ENCODE measurements around the gene SELENON. TPM values are rescaled to one million over a fixed set of nuclear protein-coding genes. Genes with fewer than 3 reads are reported as not detected.
A peak's percentile ranks its signal among the peaks of the same experiment; 100 is the strongest.
"Not testable (repeated sequence)": the region's sequence is repeated elsewhere in the genome, so short reads cannot be mapped to it uniquely, and the experiment has no call there.

Gene SELENON
- total RNA-seq, 3 donors from 2014 or later, result 16.6 to 39.0 (median 22.1) TPM

GRCh38 chr1:25832336-25833037, 32.5 kb downstream of the SELENON start:
- intact Hi-C loops (cut with DNase I; ENCODE audit: low total_unique reads), result loop anchor here (5.0 kb wide), 1 partner anchor 585 kb away; the partner anchor contains the start of gene RSRP1
- Histone ChIP-seq H3K9me3 (no peaks in the 10 kb centered on the region), H3K4me1 (no peaks in the 10 kb centered on the region), H3K4me3 (no peak overlapping the region), H3K27ac (no peak overlapping the region), H3K27me3 (no peaks in the 10 kb centered on the region), H3K36me3 (peaks cover 8% of the 10 kb centered on the region)
- no peak for DNase-seq (ENCODE audit: low spot score in 2 of 2)
- TF ChIP-seq POLR2A (IDR thresholded peaks at IDR 0.05), result no peak
- TF ChIP-seq, protein P1, sequence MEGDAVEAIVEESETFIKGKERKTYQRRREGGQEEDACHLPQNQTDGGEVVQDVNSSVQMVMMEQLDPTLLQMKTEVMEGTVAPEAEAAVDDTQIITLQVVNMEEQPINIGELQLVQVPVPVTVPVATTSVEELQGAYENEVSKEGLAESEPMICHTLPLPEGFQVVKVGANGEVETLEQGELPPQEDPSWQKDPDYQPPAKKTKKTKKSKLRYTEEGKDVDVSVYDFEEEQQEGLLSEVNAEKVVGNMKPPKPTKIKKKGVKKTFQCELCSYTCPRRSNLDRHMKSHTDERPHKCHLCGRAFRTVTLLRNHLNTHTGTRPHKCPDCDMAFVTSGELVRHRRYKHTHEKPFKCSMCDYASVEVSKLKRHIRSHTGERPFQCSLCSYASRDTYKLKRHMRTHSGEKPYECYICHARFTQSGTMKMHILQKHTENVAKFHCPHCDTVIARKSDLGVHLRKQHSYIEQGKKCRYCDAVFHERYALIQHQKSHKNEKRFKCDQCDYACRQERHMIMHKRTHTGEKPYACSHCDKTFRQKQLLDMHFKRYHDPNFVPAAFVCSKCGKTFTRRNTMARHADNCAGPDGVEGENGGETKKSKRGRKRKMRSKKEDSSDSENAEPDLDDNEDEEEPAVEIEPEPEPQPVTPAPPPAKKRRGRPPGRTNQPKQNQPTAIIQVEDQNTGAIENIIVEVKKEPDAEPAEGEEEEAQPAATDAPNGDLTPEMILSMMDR (IDR thresholded peaks at IDR 0.05), result no peak
- TF ChIP-seq POLR2AphosphoS5 (IDR thresholded peaks at IDR 0.05), result no peak

- DNase-seq (ENCODE audit: low spot score in 2 of 2), result no peak
- TF ChIP-seq POLR2AphosphoS5 (IDR thresholded peaks at IDR 0.05), result no peak
- H3K27ac ChIP-seq, result no peak overlapping the region
- H3K4me1 ChIP-seq, result no peaks in the 10 kb centered on the region
- no peaks in the 10 kb centered on the region for H3K9me3 ChIP-seq
- intact Hi-C loops (cut with DNase I; ENCODE audit: low total_unique reads), result loop anchor here (5.0 kb wide), 1 partner anchor 586 kb away; the partner anchor contains the start of gene RSRP1
- peaks cover 8% of the 10 kb centered on the region for H3K36me3 ChIP-seq
- H3K27me3 ChIP-seq, result no peaks in the 10 kb centered on the region
- H3K4me3 ChIP-seq, result no peak overlapping the region
These were observed 33.2 kb downstream of the SELENON start for GRCh38 chr1:25833158-25833557.

DNA sequence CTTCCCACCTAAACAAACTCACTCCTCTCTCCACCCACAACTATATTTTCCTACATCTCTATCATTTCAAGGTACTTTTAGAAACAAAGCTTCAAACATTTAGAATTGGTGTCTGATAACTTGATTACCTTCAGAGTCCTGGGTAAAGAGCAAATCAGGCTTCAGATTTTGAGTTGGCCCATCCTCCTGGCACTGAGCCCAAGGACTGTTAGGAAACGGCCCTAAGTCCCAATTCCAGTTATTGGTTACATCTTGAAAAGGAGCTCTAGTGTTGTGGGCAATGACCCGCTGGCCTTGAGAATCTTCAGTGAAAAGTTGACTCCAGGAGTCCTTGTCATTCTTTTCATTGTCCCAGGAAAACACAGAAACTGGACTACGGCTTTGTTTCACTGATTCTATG, 34.9 kb downstream of the SELENON start:
- Histone ChIP-seq H3K36me3 (peaks cover 8% of the 10 kb centered on the region), H3K4me3 (no peak overlapping the region), H3K9me3 (no peaks in the 10 kb centered on the region), H3K4me1 (no peaks in the 10 kb centered on the region), H3K27me3 (no peaks in the 10 kb centered on the region), H3K27ac (no peak overlapping the region)
- TF ChIP-seq, protein P1 (IDR thresholded peaks at IDR 0.05), result no peak
- TF ChIP-seq POLR2A (IDR thresholded peaks at IDR 0.05), result no peak
- no peak for TF ChIP-seq POLR2AphosphoS5 (IDR thresholded peaks at IDR 0.05)
- intact Hi-C loops (cut with DNase I; ENCODE audit: low total_unique reads), result loop anchor here (5.0 kb wide), 1 partner anchor 588 kb away; the partner anchor contains the start of gene RSRP1
- DNase-seq (ENCODE audit: low spot score in 2 of 2), result no peak

- no peaks in the 10 kb centered on the region for H3K9me3 ChIP-seq
- TF ChIP-seq POLR2AphosphoS5 (IDR thresholded peaks at IDR 0.05) (no peak), POLR2A (IDR thresholded peaks at IDR 0.05) (no peak)
- TF ChIP-seq, protein P1 (IDR thresholded peaks at IDR 0.05), result no peak
- no peaks in the 10 kb centered on the region for H3K27me3 ChIP-seq
- no peak for DNase-seq (ENCODE audit: low spot score in 2 of 2)
- intact Hi-C loops (cut with DNase I; ENCODE audit: low total_unique reads), result no loop called here
- no peaks in the 10 kb centered on the region for H3K36me3 ChIP-seq
- no peak overlapping the region for H3K27ac ChIP-seq
- H3K4me1 ChIP-seq, result no peaks in the 10 kb centered on the region
- H3K4me3 ChIP-seq, result no peak overlapping the region
These were observed 36.7 kb downstream of the SELENON start for GRCh38 chr1:25836695-25837094.

- H3K4me3 ChIP-seq, result no peak overlapping the region
- DNase-seq (ENCODE audit: low spot score in 2 of 2), result no peak
- no peaks in the 10 kb centered on the region for H3K27me3 ChIP-seq
- H3K4me1 ChIP-seq, result no peaks in the 10 kb centered on the region
- no peak overlapping the region for H3K27ac ChIP-seq
- intact Hi-C loops (cut with DNase I; ENCODE audit: low total_unique reads), result no loop called here
- TF ChIP-seq POLR2AphosphoS5 (IDR thresholded peaks at IDR 0.05) (no peak), POLR2A (IDR thresholded peaks at IDR 0.05) (no peak)
- TF ChIP-seq, protein P1 (IDR thresholded peaks at IDR 0.05), result peak in 2 of 3 donors; percentile 22 to 37
- H3K9me3 ChIP-seq, result no peaks in the 10 kb centered on the region
- H3K36me3 ChIP-seq, result no peaks in the 10 kb centered on the region
These were observed 37.4 kb downstream of the SELENON start for GRCh38 chr1:25837262-25837875.

DNA sequence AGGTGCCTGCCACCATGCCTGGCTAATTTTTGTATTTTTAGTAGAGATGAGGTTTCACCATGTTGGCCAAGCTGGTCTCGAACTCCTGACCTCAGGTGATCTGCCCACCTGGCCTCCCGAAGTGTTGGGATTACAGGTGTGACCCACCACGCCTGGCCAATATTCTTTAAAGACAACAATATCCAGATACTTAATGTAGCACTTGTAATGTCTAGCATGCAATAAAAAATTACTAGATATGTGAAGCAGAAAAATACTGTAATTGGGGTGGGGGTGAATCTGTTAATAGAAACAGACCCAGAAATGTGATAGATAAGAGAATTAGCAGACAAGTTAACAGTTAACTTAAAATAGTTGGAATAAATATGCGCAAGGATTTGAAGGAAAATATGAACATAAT, 39.8 kb downstream of the SELENON start:
- H3K4me1 ChIP-seq; intact Hi-C loops (cut with DNase I; ENCODE audit: low total_unique reads); H3K9me3 ChIP-seq; DNase-seq (ENCODE audit: low spot score in 2 of 2); H3K36me3 ChIP-seq; H3K4me3 ChIP-seq; H3K27ac ChIP-seq; H3K27me3 ChIP-seq: not testable (repeated sequence)

Measured in breast epithelium (tissue), 4 donors.